Uterus (tissue), 4 donors: ENCODE results near the gene TBX3. TPM values are rescaled to one million over a fixed set of nuclear protein-coding genes. Genes with fewer than 3 reads are reported as not detected.

Experiments
- DNase-seq, 2 donors: peaks; one replicate each; pipeline ENCODE4 v3.0.0-alpha.2; 2019 to 2020
- H3K27ac ChIP-seq, 2 donors: fragments of 200-600 bp; sonication (generic); 1 replicate in 1 of 2; 2 replicates in 1 of 2; pipeline ENCODE4 v1.5.1; 2016 to 2018
- H3K27me3 ChIP-seq, 2 donors: fragments of 200-600 bp; sonication (generic); one replicate each; pipeline ENCODE4 v1.5.1; 2018 to 2019; ENCODE audit warnings: control low read depth in 1 of 2
- H3K36me3 ChIP-seq, 2 donors: fragments of 200-600 bp; sonication (generic); one replicate each; pipeline ENCODE4 v1.5.1; 2019; ENCODE audit warnings: control low read depth in 1 of 2
- H3K4me1 ChIP-seq, 2 donors: fragments of 200-600 bp; sonication (generic); one replicate each; pipeline ENCODE4 v1.5.1; 2018 to 2019; ENCODE audit warnings: control low read depth in 1 of 2
- H3K4me3 ChIP-seq, 2 donors: fragments of 200-600 bp; sonication (generic); 1 replicate in 1 of 2; 2 replicates in 1 of 2; pipeline ENCODE4 v1.5.1; 2018 to 2019; ENCODE audit warnings: mild to moderate bottlenecking in 1 of 2
- H3K9me3 ChIP-seq, 2 donors: fragments of 200-600 bp; sonication (generic); one replicate each; pipeline ENCODE4 v1.5.1; 2019; ENCODE audit warnings: control low read depth in 1 of 2
- CTCF ChIP-seq, 4 experiments: fragments of 200-600 bp in 2 of 4; fragments of 450-650 bp in 2 of 4; sonication (generic) in 2 of 4; IDR thresholded peaks; one replicate each; pipeline ENCODE4 v1.5.1; 2016 to 2019; ENCODE audit warnings: antibody characterized with exemption in 4 of 4, mild to moderate bottlenecking in 2 of 4, moderate library complexity in 1 of 4
- POLR2A ChIP-seq, 2 donors: fragments of 450-650 bp; IDR thresholded peaks; one replicate each; pipeline ENCODE4 v1.6.1; 2016; ENCODE audit warnings: antibody characterized with exemption in 2 of 2, mild to moderate bottlenecking in 1 of 2, moderate library complexity in 1 of 2
- intact Hi-C: fragments of 100-400 bp; cut with DNase I; formaldehyde crosslinking; loops from one replicate; pipeline ENCODE4 v1.15.1; 2023; ENCODE audit warnings: low total_unique reads
- total RNA-seq, 4 donors: library from RNA; depleted of rRNA in 3 of 4; stranded (reverse); fragments of >200 nt in 3 of 4; gene quantifications; one replicate each; pipeline versions ENCODE4 v1.1.0 to v1.2.4, GENCODE V29; 2014 to 2023
- donor health status: DM: yes; HTN: yes; CAD: no.

The TBX3 gene
- total RNA-seq, 4 donors from 2014 or later: 11.0 to 120 (median 56.3) TPM

GRCh38 chr12:114668151-114668885 lies 15.7 kb downstream of the TBX3 start:
- DNase-seq: peak; percentile 84 to 85
- Histone ChIP-seq H3K36me3 (no peaks in the 10 kb centered on the region), H3K4me1 (peaks cover 0 to 4% of the 10 kb centered on the region in 2 donors), H3K9me3 (no peaks in the 10 kb centered on the region), H3K27ac (peak overlapping the region; percentile 97 to 98), H3K27me3 (peaks cover 0 to 5% of the 10 kb centered on the region in 2 donors), H3K4me3 (peak overlapping the region; percentile 27 to 44)
- TF ChIP-seq CTCF (IDR thresholded peaks at IDR 0.05): peak; percentile 68 to 82 (median 74)
- TF ChIP-seq POLR2A (IDR thresholded peaks at IDR 0.05): no peak
- intact Hi-C loops: no loop called here

- H3K27me3 ChIP-seq: peaks cover 0 to 5% of the 10 kb centered on the region in 2 donors
- no peaks in the 10 kb centered on the region for H3K9me3 ChIP-seq
- H3K36me3 ChIP-seq: no peaks in the 10 kb centered on the region
- no peak for DNase-seq
- peaks cover 0 to under 1% of the 10 kb centered on the region in 2 donors for H3K4me1 ChIP-seq
- intact Hi-C loops: no loop called here
- H3K4me3 ChIP-seq: peak overlapping the region; percentile 27 to 44
- TF ChIP-seq POLR2A (IDR thresholded peaks at IDR 0.05) (no peak), CTCF (IDR thresholded peaks at IDR 0.05) (no peak)
- H3K27ac ChIP-seq: peak overlapping the region; percentile 97 to 98
These were observed 16.3 kb downstream of the TBX3 start for GRCh38 chr12:114667669-114668150.

- intact Hi-C loops: no loop called here
- Histone ChIP-seq H3K36me3 (no peaks in the 10 kb centered on the region), H3K4me3 (no peak overlapping the region), H3K9me3 (no peaks in the 10 kb centered on the region), H3K27me3 (peaks cover 0 to 5% of the 10 kb centered on the region in 2 donors), H3K27ac (peak overlapping the region in 1 of 2 donors; percentile 97), H3K4me1 (no peaks in the 10 kb centered on the region)
- no peak for TF ChIP-seq CTCF (IDR thresholded peaks at IDR 0.05)
- TF ChIP-seq POLR2A (IDR thresholded peaks at IDR 0.05): no peak
- DNase-seq: no peak
These were observed 17.0 kb downstream of the TBX3 start for GRCh38 chr12:114666746-114667668.

GRCh38 chr12:114665411-114666260 lies 18.3 kb downstream of the TBX3 start:
- no peak for DNase-seq
- H3K27me3 ChIP-seq: peaks cover 0 to 5% of the 10 kb centered on the region in 2 donors
- intact Hi-C loops: loop anchor here (2.0 kb wide), 1 partner anchor 1091 kb away; no protein-coding TSS in a partner anchor
- peak overlapping the region in 1 of 2 donors; percentile 54 for H3K27ac ChIP-seq
- no peak overlapping the region for H3K4me3 ChIP-seq
- H3K36me3 ChIP-seq: no peaks in the 10 kb centered on the region
- TF ChIP-seq CTCF (IDR thresholded peaks at IDR 0.05): no peak
- TF ChIP-seq POLR2A (IDR thresholded peaks at IDR 0.05): no peak
- no peaks in the 10 kb centered on the region for H3K9me3 ChIP-seq
- no peaks in the 10 kb centered on the region for H3K4me1 ChIP-seq
